Lung microvascular endothelial cell (primary cell): ENCODE measurements around the gene METRNL. TPM values are rescaled to one million over a fixed set of nuclear protein-coding genes. Genes with fewer than 3 reads are reported as not detected.
"Not testable (repeated sequence)": the region's sequence is repeated elsewhere in the genome, so short reads cannot be mapped to it uniquely, and the experiment has no call there.

Experiments
- DNase-seq, 2 donors: peaks; one replicate each; pipeline versions ENCODE4 v3.0.0 to v3.0.0-alpha.2; 2010; ENCODE audit warnings: low read depth in 2 of 2
- total RNA-seq: library from RNA; depleted of rRNA; stranded (reverse); fragments of >200 nt; gene quantifications from 2 replicates; pipeline ENCODE4 v1.2.1, GENCODE V29; 2014

METRNL gene, protein sequence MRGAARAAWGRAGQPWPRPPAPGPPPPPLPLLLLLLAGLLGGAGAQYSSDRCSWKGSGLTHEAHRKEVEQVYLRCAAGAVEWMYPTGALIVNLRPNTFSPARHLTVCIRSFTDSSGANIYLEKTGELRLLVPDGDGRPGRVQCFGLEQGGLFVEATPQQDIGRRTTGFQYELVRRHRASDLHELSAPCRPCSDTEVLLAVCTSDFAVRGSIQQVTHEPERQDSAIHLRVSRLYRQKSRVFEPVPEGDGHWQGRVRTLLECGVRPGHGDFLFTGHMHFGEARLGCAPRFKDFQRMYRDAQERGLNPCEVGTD
- 44.7 and 153 TPM in 2 replicates for total RNA-seq

DNA sequence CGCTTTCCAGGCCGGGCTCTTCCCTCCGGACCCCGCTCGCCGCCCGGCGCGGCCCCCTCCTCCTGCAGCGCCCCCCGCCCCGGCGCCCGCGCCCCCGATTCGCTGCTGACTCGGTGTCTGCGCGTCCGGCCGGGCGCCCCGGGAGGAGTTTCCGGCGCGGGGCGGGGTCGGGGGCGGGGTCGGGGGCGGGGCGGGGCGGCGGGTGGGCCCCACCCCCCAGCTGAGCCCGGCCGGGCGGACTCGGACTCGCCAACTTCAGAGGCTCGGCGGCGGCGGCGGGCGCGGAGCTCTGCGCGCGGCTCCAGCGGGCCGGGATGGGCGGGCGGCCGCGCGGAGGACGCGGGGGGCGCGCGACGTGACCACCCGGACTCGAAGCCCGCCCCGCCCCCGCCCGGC, at the start of gene METRNL:
METRNL (plus strand) TSS at position 258 of the 396 bp plus-strand sequence. CDS start 207 bp downstream, outside the sequence.
- DNase-seq = peak; percentile 76 to 84

DNA sequence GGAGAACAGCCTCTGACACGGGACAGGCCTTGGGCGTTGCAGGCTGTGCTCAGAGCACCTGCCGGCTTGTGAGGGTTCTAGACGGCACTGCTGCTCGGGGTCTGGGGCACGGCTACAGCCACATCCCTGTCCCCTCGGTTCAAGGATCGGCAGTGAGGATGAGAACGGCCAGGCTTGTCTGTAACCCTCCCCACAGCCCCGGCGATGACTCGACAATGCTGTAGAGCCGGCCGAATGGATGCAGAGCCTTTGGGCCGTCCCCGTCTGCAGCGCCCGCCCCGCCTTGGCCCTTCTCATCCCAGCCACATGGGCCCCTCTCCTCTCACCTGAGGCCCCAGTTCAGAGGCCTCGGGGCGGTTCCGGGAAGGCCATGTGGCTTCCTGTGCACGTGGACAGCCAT, 49.0 kb upstream of the METRNL start:
- no peak for DNase-seq

DNA sequence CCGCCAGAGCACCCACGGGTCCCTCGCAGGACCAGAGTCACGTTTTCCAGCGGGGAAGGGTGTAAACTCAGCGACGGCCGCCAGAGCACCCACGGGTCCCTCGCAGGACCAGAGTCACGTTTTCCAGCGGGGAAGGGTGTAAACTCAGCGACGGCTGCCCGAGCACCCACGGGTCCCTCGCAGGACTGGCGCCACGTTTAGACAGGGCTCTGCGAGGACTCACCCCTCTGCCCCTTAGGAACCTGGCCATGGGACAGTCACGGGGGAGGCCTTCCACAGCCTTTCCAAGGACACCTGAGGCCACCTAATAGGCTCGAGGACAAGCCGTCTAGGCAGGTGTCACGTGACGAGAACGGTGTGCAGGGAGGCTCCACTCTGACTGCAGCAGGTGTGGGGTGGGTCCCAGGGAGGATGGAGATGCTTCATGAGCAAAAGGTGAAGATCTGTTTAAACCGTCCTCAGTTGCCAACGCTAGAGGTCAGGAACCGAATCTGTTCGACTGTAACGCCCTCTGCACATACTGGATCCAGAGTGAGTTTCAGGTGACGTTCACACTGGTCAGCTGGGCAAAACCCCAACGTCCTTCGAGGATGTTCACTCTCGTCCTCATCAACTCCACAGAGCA, 48.0 kb upstream of the METRNL start:
- DNase-seq = no peak

DNA sequence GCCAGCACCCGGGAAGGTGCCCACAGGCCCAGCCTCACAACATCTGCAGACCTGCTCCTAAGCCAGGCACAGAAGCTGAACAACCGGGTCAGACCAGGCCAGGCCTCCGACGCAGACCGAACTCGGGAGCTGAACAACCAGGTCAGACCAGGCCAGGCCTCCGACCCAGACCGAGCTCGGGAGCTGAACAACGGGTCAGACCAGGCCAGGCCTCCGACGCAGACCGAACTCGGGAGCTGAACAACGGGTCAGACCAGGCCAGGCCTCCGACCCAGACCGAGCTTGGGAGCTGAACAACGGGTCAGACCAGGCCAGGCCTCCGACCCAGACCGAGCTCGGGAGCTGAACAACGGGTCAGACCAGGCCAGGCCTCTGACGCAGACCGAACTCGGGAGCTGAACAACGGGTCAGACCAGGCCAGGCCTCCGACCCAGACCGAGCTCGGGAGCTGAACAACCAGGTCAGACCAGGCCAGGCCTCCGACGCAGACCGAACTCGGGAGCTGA, 47.4 kb upstream of the METRNL start:
- DNase-seq = not testable (repeated sequence)

DNA sequence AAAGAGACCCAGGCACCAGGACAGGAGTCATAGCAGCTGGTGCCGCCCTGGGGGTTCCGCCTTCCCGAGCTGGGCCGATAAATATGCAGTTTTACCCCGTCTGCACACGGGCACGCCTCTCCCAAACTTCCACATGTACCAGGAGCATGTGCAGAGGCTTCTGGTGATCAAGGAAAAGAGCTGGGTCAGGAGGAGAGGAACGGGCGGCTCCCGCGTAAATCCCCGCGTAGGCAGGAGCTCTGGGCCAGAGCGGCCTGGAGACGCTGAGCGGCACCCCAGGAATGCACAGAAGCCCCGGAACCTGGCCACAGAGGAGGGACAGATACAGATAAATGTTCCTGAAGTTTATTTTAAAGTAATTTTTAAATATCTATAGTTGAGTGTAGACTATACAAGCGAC, 46.6 kb upstream of the METRNL start:
- no peak for DNase-seq

DNA sequence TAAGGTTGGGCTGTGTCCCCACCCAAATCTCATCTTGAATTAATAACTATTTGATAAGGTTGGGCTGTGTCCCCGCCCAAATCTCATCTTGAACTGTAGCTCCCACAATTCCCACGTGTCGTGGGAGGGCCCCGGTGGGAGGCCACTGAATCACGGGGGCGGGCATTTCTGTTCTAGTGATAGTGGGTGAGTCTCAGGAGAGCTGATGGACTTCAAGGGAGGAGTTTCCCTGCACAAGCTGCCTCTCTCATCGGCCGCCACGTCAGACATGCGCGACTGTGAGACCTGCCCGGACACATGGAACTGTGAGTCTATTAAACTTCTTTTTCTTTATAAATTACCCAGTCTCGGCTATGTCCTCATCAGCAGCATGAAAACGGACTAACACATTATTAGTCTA, 44.9 kb upstream of the METRNL start:
- DNase-seq = no peak

DNA sequence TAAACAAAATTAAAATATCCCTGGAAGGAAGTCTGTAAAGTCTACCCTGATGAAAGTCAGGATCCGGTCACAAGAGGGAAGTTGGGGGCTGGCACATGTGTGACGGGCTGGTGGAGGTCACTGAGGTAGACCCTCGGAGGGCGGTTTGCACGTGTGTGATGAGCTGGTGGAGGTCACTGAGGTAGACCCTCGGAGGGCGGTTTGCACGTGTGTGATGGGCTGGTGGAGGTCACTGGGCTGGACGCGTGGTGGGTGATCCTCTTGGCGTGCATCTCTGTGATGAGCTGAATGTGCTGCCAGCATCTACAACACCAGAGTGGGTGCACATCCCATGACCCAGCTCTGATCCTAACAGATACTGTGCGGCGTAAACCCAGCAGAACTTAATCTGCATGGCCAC, 43.7 kb upstream of the METRNL start:
- no peak for DNase-seq

DNA sequence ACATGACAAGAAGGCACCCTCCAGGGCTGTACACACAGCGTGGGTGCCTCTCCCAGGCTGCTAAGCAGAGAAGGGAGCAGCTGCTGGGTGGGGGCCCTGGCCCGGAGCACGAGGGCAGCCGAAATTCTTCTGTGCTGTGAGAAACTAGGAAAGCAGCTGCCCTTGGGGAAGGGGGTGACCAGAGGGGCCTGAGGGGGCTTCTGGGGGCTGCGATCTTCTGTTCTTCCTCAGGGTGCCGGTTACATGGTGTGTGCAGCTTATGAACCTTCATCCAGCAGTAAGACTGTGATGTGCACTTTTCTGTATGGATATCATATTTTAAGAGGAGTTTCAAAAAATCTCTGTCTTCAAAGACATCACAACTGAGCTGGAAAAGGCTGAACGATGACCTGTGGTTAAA, 43.2 kb upstream of the METRNL start:
- no peak for DNase-seq

DNA sequence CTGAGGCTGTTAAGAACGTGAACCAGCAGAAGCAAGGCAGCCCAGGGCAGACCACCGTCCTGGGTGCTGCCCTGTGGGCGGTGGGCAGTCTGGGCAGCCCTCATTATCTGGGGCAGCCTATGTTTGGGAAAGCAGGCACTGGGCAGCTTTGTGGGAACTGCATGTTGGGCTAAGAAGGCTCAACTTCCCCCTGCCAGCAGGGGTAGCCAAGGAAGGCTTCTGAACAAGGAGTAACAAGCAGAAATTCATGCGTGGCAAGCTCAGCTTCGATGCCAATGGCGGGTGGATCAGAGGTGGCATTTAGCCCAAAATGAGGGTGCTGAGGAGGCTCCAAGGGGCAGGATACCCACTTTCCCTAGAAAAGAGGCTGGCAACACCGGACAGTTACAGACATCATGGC, 42.7 kb upstream of the METRNL start:
- DNase-seq = no peak

DNA sequence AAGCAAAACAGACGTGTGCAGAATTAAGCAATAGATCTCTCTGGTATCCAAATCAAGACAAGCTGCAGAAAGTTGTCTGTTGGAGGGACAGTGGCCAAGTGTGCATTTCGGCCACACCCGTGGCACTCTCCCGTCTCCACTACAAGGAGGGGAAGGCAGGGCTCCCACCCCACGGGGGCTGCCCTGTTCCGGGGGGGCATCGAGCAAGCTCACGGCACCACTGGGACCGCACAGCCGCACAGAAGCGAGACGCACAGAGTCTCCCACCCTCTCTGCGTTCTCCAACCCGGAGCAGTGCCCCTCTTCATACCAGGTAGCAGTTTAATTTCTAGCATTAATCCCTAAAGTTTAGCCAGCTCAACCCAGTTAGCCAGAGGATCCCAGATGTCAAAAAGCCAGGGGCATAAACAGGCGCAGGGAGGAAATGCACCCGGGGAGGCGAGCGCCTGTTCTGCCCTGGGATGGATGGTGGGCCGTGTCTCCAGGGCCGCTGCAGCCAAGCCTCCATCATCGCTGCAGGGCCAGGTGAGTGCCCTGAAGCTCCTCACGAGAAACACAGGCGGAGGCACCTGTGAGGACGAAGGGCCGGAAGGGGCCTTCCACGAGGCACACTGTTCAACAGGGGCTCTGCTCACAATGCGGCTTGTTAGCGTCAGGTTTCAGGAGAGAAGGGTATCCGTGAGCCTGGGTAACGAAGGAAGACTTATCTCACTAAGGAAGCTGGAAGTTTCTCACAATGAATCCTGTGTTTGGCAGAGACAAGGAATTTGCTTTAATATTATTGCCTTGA, 42.1 kb upstream of the METRNL start:
- no peak for DNase-seq

DNA sequence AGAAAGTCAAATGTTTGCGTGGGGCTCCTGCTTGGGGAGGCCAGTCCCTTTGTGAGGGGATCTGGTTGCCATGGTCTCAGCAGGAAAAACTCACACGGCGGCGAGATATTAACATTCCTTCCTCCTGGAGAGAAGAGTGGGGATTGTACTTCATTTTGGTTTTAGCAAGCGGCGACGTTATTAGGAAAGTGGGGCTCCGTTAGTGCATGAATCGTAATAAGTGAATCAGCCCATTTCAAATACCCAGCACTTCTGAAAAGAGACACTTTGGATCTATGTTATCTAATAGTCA, 41.6 kb upstream of the METRNL start:
- no peak for DNase-seq

DNA sequence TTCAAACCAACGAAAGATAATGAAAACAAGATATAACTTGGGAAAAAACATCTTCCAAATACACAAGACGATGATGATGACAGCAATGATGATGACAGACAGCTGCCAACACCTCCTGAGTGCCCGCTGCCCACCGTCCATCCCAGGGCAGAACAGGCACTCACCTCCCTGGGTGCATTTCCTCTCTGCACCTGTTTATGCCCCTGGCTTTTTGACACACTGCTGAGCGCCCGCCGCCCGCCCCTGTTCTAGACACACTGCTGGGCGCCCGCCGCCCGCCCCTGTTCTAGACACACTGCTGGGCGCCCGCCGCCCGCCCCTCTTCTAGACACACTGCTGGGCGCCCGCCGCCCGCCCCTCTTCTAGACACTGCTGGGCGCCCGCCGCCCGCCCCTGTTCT, 40.4 kb upstream of the METRNL start:
- not testable (repeated sequence) for DNase-seq

DNA sequence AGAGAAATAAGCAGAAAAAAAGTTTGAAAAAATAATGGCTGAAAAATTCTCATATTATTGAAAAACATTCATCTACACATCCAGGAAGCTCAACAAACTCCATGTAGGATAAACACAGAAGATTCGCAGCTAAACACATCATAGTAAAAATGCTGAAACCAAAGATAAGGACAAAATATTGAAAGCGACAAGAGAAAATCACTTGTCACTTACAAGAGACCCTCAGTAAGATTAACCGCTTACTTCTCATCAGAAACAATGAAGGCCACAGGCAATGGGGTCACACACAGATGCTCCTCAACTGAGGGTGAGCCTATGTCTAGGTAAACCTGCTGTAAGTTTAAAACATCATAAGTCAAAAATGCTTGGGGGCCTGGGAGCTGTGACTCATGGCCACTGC, 38.1 kb upstream of the METRNL start:
- no peak for DNase-seq

DNA sequence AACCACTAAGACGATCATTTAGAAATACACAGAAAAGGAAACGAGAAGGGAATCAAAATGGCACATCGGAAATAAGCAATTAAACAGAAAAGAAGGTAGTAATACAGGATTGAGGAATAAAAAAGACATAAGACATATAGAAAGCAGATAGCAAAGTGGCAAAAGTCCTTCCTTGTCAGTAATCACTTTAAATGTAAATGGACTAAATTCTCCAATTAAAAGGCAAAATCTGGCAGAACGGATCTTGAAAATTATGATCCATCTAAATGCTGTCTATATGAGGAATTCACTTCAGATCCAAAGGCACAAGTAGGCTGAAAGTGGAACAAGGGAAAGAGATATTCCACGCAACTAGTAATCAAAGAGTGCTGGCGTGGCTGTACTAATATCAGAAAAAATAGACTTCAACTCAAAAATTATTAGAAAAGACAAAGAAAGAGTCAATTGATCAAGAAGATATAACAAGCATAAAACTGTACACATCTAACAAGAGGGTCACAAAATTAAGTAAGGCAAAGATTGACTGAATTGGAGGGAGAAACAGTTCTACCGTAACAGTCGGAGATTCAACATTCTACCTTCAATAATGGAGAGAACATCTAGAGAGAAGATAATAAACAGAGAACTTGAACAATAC, 36.8 kb upstream of the METRNL start:
- DNase-seq = no peak

DNA sequence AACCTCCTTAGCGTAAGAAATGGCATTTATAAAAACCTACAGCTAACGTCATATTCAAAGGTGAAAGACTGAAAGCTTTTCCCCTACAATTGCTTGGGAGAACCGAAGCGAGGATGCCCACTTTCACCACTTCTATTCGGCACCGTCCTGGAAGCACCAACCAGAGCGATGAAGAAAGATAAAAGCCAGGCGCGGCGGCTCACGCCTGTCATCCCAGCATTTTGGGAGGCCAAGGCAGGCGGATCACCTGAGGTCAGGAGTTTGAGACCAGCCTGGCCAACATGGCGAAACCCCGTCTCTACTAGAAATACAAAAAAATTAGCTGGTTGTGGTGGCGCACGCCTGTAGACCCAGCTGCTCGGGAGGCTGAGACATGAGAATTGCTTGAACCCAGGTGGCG, 34.9 kb upstream of the METRNL start:
- DNase-seq = not testable (repeated sequence)

DNA sequence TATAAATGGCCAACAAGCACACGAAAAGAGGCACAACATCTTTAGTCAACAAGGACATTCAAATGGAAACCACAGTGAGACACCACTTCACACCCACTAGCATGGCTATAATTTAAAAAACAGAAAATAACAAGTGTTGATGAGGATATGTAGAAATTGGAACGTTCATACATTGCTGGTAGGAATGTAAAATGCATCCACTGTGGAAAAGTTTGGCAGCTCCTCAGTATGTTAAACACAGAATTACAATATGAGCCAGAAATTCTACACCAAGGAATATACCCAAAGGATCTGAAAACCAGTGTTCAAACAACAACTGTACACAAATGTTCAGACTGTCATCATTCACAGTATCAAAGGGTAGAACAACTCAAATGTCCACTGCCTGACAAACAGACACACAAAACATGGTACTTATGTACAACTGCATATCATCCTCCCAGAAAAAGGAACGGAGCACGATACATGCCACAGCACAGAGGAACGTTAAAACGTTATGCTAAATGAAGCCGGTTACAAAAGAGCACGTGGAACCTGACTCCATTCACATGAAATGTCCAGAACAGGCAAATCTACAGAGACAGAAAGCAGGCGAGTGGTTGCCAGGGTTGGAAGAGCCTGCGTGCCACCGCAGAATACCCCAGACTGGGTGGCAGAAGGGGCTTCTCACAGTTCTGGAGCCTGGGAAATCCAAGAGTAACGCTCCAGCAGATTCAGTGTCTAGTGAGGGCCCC, 32.8 kb upstream of the METRNL start:
- no peak for DNase-seq

DNA sequence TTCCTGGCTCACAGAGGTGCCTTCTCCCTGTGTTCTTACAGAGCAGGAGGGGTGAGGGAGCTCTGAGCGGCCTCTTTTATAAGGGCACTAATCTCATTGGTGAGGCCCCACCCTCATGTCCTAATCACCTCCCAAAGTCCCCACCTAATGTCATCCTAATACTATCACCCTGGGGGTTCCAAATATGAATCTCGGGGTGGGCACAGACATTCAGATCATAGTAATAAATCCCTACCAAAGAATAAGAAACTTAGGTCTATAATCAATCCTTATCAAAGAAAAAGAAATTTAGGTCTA, 32.3 kb upstream of the METRNL start:
- DNase-seq = no peak

DNA sequence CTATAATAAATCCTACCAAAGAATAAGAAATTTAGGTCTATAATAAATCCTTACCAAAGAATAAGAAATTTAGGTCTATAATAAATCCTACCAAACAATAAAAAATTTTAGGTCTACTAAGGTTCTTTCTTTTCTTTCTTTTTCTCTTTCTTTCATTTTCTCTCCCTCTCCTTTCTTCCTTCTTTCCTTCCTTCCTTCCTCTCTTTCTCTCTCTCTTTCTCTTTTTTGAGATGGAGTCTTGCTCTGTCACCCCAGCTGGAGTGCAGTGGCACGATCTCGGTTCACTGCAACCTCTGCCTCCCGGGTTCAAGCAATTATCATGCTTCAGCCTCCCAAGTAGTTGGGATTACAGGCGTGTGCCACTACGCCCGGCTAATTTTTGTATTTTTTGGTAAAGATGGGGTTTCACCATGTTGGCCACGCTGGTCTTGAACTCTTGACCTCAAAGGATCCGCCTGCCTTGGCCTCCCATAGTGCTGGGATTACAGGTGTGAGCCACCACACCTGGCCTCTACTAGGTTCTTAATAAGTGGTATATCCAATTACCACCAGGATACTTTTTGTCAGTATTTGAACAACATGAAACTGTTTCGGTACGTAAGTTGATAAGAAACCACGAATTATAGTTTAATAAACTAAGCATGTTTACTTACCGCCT, 31.5 kb upstream of the METRNL start:
- DNase-seq = not testable (repeated sequence)

DNA sequence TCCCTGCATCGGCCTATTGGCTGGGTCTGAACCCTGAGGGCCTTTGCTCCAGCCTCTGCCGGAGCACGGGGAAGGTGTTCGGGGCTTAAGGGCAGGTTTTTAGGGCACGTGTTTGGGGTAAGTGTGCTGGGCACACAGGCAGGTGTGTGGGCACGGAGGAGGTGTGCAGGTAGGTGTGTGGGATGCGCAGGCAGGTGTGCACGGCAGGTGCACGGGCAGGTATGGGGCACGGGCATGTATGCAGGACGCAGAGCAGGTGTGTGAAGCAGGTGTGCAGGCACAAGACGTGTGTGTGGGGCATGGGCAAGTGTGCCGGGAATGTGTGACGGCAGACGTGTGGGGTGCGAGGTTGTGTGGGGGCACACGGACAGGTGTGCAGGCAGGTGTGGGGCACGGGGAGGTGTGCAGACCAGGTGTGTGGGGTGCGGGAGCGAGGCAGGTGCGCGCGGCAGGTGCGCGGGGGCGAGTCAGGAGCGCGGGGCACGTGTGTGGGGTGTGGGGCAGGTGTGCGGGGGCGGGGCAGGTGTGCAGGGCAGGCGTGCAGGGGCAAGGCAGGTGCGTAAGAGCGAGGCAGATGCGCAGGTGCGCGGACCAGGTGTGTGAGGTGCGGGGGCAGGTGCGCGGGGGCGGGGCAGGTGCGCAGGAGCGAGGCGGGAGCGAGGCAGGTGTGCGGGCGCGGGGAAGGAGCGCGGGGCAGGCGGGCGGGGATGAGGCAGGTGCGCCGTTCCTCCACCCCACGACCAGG, 28.6 kb upstream of the METRNL start:
- DNase-seq = no peak
